GM12891 (cell line): ENCODE results near the gene SLC35F2.

Experiments used
- DNase-seq: peaks from one replicate; pipeline ENCODE4 v3.0.0; 2011; ENCODE audit warnings: low spot score; ENCODE audit not compliant: insufficient read length
- FAIRE-seq: peaks from 2 replicates; lab custom pipeline; 2011; peaks lifted over from hg19 to GRCh38; lab: Jason Lieb, UNC
- PAX5 ChIP-seq: IDR thresholded peaks from 2 replicates; pipeline ENCODE4 v1.6.1; 2011; ENCODE audit warnings: low read length, moderate library complexity, mild to moderate bottlenecking; ENCODE audit not compliant: insufficient read depth, severe bottlenecking
- POLR2A ChIP-seq: IDR thresholded peaks from 2 replicates; pipeline ENCODE4 v1.6.1; 2011; ENCODE audit warnings: low read depth, low read length, control low read depth
- POLR2AphosphoS5 ChIP-seq: IDR thresholded peaks from 2 replicates; pipeline ENCODE4 v1.6.1; 2011; ENCODE audit warnings: low read depth, low read length, control low read depth
- POU2F2 ChIP-seq: IDR thresholded peaks from 2 replicates; pipeline ENCODE4 v1.6.1; 2011; ENCODE audit warnings: low read depth, mild to moderate bottlenecking, control low read depth, low read length, moderate library complexity
- SPI1 ChIP-seq: IDR thresholded peaks from 2 replicates; pipeline ENCODE4 v1.6.1; 2011; ENCODE audit warnings: low read depth, low read length, control low read depth
- TAF1 ChIP-seq: IDR thresholded peaks from 2 replicates; pipeline ENCODE4 v1.6.1; 2011; ENCODE audit warnings: low read depth, low read length, control low read depth

SLC35F2 gene

GRCh38 chr11:107857550-107858216 lies 904 bp downstream of the SLC35F2 start:
- no peak for FAIRE-seq

GRCh38 chr11:107856981-107857517 lies 1.5 kb downstream of the SLC35F2 start:
- DNase-seq, result no peak
- TF ChIP-seq SPI1, result no peak
- no peak for TF ChIP-seq POU2F2
- TF ChIP-seq POLR2A, result no peak
- no peak for TF ChIP-seq PAX5
- TF ChIP-seq POLR2AphosphoS5, result no peak
- no peak for TF ChIP-seq TAF1
- no peak for FAIRE-seq

More at GRCh38 chr11:107857550-107858216, 904 bp downstream of the SLC35F2 start:
- no peak for TF ChIP-seq POU2F2
- TF ChIP-seq SPI1, result no peak
- no peak for TF ChIP-seq TAF1
- TF ChIP-seq POLR2A, result no peak
- TF ChIP-seq PAX5, result no peak
- no peak for TF ChIP-seq POLR2AphosphoS5
- DNase-seq, result no peak

DNA sequence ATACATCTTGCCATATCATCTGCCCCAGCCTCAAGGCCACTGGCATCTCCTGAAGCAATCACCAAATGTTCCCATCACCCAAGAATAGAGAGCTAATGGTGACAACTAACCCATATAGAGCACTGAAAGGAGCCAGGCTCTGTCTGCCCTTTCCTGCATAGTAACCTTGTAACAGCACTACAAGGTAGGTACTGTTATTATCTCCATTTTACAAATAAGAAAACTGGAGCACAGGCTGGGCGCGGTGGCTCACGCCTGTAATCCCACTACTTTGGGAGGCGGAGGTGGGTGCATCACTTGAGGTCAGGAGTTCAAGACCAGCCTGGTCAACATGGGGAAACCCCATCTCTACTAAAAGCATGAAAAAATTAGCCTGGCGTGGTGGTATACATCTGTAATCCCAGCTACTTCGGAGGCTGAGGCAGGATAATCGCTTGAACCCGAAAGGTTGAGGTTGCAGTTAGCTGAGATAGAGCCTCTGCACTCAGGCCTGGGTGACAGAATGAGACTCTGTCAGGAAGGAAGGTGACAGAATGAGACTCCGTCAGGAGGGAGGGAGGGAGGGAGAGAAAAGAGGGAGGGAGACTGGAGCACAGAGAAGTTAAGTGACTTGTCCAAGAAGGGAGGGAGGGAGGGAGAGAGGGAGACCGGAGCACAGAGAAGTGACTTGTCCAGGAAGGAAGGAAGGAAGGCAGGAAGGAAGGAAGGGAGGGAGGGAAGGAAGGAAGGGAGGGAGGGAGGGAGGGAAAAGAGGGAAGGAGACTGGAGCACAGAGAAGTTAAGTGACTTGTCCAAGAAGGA lies 2.2 kb downstream of the SLC35F2 start:
- TF ChIP-seq POU2F2, result no peak
- TF ChIP-seq TAF1, result no peak
- FAIRE-seq (no peak), DNase-seq (no peak)

- no peak for TF ChIP-seq POLR2A
- no peak for TF ChIP-seq POU2F2
- TF ChIP-seq POLR2AphosphoS5, result no peak
- TF ChIP-seq SPI1, result no peak
- no peak for TF ChIP-seq PAX5
- TF ChIP-seq TAF1, result no peak
- FAIRE-seq, result no peak
- no peak for DNase-seq
Measured at GRCh38 chr11:107853070-107853469, 5.5 kb downstream of the SLC35F2 start.

DNA sequence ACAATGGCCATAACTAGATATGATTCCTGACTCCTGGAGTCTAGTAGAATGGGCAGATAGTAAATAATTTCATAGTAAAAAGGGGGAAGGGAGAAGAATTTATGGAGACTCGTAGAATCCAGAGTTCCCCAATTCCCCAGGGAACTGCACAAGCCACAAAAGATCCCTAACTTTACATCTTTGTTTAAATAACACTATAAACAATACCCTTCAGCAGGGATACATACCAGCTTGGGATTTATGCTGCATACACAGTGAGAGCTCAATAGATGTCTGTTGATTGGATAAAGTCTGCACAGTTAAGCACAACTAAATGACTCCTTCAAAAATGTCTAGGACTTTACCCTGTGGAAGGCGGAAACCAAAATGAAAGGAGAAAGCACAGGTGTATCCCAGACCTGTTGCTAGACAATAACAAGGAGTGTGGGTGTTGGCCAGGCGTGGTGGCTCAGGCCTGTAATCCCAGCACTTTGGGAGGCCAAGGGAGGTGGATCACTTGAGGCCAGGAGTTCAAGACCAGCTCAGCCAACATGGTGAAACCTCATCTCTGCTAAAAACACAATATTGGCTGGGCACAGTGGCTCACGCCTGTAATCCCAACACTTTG lies 6.8 kb downstream of the SLC35F2 start:
- DNase-seq, result no peak
- no peak for FAIRE-seq
- TF ChIP-seq PAX5 (no peak), TAF1 (no peak), POU2F2 (no peak), SPI1 (no peak), POLR2A (no peak), POLR2AphosphoS5 (no peak)

DNA sequence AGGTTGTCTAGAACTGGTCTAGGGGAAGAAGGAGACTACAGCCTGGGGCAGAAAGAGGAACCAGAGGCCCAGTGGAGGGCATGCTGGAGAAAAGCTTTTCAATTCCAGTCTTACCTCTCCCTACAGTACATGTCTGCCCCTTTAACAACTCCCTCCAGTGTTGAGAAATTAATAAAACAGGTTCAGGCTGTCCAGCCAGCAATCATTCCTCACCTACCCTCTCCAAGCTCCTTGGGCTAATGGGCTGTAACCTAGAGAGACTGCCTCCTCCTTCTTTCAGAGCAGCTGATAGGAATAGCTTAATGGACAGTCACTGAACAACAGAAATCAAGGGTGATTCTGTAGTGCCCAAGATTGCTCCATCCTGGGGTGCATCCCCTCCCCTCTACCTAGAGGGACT lies 8.8 kb downstream of the SLC35F2 start:
- TF ChIP-seq POLR2AphosphoS5, result no peak
- TF ChIP-seq SPI1, result 0 out of 2 replicates have a peak, but pooled peaks have one; percentile 3
- TF ChIP-seq TAF1, result no peak
- TF ChIP-seq POLR2A, result no peak
- no peak for TF ChIP-seq POU2F2
- no peak for DNase-seq
- no peak for FAIRE-seq

GRCh38 chr11:107848345-107848744 lies 10.2 kb downstream of the SLC35F2 start:
- FAIRE-seq, result no peak
- TF ChIP-seq SPI1, result no peak

GRCh38 chr11:107847184-107847583 lies 11.4 kb downstream of the SLC35F2 start:
- FAIRE-seq (no peak), DNase-seq (no peak)
- no peak for TF ChIP-seq POU2F2
- no peak for TF ChIP-seq PAX5
- no peak for TF ChIP-seq POLR2AphosphoS5
- TF ChIP-seq TAF1, result no peak
- TF ChIP-seq SPI1, result no peak
- TF ChIP-seq POLR2A, result no peak

More at GRCh38 chr11:107848345-107848744, 10.2 kb downstream of the SLC35F2 start:
- no peak for DNase-seq

DNA sequence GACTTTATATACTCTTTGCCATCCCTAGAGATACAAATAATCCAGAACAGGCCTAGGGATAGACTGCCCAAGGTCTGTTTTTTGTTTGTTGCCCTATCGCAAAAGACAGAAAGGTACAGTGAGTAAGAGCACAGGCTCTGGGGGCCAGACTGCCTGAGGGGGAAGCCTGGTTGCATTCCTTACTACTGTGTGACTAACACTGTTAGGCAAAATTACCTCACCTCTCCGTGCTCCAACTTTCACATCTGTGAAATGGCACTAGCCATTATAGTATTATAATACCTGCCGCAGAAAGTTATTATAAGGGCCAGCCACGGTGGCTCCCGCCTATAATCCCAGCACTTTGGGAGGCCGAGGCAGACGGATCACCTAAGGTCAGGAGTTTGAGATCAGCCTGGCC lies 14.5 kb downstream of the SLC35F2 start:
- FAIRE-seq (no peak), DNase-seq (no peak)
- no peak for TF ChIP-seq POLR2AphosphoS5
- TF ChIP-seq TAF1, result no peak
- no peak for TF ChIP-seq SPI1
- TF ChIP-seq PAX5, result no peak
- TF ChIP-seq POLR2A, result no peak
- TF ChIP-seq POU2F2, result no peak
